GM19397 (cell line): ENCODE measurements around the gene CD93.

Experiments used
- ATAC-seq: cut with Tn5 transposase; IDR thresholded peaks from one replicate; pipeline ENCODE4 v1.9.1; 2021; ENCODE audit warnings: mild to moderate bottlenecking, moderate library complexity; ENCODE audit not compliant: unreplicated experiment

The CD93 gene

DNA sequence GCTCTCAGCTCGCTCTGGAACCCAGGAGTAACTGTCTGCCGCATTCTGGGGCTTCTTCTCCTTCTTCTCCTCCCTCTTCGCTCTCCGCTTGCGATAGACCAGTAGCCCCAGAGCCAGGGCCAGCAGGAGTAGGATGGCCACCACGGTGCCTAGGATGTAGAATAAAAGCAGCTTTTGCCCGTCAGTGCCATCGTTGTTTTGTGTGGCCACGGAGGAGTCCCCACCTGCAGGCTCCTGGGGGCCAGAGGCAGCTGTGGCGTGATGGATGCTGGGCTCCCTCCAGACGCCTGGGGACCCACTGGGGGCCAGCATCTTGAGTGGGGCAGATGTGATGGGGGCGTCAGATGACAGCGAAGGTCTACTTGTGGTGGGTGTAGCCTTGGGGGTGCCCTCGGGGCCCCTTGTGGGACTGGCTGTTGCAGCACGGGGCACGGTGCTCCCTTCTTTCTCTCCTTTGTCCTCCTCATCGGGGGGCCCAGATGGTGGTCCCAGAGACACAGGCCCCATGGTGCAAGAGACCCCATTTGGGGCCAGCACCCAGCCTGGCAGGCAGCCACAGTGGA is 1.8 kb downstream of the CD93 start:
- no peak for ATAC-seq

DNA sequence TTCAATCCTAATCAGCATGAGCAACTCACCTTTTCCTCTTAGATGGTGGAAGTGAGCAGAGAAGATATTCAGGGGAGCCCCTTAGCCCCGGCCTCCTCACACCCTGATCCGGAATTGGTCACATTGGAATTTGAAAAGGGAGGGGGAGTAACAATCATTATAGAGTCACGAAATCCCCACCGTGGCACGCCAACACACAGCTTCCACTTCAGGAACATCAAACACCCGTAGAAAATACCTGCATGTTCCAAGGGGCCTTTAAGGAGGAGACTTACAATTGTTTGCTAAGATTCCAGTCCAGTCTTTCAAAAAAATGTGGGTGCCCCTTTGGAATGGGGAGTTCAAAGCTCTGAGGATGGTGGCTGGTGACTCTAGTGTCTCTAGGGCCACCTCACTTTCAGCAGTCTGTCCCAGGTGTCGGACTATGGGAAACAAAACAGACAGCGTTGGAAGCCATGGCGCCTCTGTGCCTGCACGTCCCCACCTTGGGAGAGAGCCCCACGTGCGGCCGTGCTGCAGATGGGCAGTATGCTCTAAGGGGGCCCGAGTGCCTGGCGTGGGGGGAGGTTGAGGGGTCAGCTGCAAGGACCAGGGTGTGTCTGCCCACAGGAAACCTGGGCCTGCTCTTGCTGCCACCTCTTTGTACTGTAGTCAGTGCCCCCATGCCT is 2.4 kb downstream of the CD93 start:
- ATAC-seq: no peak

DNA sequence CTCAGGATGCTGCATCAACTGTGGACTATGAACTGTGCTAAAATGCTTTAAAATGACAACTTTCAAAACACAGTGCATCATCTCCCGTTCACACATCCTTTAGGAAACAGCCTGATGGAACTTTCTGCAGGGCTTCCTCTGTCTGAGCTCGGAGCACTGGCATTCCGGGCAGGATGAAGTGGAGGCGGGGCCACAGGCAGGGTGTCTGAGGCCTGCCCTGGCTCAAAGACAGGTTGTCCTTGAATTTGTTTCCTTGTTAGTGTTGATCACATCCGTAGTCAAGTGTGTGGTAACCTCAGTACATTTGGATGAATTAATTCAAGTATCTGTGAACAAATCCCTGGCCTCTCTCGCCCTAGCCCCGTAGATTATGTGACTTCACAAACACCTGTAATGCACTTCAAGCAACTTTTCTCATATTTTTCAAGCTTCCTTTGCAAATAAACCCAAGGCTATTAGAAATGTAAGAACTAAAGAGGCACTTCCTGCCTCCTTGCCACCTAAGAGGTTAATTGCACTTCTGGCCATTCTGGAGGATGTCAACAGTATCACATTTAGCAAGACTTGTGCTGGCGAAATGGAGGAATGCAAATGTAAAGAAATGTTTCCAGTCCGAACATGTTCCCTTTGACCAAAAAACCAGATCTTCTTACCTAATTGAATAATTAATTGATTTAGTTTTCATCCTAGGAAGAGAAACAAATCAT is 3.1 kb downstream of the CD93 start:
- ATAC-seq: no peak

DNA sequence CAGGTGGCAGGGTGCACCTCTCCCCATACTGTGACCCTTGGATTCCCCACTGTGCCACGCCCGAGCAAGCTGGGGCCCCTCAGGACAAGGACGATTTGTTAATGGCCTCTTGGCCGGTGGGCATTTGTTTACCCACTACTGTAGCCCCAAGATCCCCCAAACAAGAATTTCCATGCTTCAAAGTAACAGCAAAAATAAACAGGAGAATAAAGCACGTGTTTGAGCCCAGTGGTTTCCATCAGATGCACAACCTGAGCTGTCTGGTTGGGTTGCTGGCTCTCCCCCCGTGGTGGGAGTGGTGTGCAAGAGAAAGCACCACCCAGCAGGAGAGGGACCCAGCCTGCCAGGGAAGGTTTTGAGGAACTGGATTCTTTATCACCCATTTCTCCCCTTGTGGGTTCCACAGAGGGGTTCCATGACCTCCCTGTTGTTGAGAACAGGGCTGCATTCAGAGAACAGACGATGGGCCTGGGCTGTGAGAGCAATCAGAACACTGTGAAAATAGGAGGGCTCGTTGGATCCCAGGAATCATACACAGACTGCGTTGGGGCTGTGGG is 4.8 kb downstream of the CD93 start:
- no peak for ATAC-seq

DNA sequence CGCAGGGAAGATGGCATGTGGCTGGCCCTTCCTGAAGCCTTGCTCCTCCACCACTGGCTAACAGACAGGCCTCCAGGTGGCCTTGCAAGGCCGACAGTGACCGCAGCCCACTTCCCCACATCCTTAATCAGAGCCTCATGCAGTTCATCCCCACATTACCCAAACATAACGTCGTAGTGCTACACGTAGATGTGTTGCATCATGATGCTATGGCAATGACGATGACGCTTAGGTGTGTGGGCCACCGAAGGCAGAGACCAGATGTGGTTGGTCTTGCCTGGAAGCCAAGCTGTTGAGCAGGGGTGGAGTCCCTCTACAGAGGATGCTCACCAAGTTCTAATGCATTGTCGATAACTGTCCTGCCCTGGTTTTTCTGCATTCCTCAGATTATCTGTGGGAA is 5.6 kb downstream of the CD93 start:
- ATAC-seq: no peak

DNA sequence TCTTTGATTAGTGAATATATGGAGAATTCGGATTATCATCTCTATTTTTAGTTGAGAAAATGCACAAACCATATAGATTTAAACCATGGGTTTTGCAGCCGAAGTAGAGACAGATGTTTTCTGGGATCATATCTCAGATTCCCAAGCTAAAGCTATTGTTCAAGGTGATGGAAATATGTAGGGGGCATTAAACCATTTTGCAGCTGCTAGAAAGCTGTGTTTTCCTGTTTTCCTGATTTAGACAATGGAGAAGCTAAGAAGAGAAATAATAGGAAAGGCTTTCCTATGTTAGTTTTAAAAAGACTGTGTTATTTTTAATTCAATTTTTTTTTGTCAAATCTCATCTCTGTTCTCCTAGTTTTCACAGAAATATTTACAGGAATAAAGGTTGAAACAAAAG is 6.2 kb downstream of the CD93 start:
- ATAC-seq: no peak

DNA sequence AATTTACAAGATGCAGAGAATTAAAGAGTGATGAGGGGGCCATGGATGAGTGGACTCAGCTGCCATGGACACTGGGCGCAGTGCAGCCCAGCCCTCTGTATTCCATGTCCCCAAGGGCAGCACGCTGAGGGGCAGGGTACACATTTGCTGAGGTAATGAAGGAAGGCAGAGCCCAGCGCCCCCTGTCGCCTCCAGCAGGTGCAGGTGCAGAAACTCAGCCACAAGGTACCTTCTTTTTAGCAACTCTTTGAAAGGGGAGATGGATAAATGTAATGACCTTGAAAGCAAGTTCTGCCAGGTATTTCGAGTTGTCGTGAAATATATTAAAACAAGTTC is 7.1 kb downstream of the CD93 start:
- ATAC-seq: no peak

DNA sequence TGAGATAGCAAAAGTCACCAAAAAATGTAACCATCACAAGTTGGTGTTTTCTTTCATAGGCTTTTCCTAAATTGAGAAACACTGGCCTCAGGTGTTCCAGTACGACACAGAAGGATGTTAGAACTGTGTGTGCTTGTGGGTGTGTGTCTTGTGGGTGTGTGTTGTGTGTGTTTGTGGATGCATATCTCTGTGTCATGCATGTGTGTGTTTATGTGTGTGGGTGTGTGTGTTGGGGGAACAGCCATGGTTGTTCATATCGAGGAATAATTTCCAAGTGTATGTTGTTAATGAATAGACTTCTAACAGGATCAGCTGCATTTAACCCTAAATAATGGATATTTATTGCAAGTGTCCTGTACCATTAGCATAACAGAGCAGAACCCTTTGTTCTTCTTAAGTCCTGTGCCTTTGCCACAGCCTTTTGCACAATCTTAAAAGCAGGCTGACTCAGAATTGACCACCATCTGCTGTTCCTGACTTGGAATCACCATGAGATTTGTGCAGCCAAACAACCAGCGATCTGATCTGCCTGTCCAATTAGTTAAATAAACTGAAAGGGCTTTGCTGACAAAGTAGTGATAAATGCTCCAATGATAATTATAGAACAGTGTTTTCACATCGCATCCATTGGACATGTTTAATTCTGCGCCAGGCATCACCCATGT is 7.6 kb downstream of the CD93 start:
- ATAC-seq: no peak

DNA sequence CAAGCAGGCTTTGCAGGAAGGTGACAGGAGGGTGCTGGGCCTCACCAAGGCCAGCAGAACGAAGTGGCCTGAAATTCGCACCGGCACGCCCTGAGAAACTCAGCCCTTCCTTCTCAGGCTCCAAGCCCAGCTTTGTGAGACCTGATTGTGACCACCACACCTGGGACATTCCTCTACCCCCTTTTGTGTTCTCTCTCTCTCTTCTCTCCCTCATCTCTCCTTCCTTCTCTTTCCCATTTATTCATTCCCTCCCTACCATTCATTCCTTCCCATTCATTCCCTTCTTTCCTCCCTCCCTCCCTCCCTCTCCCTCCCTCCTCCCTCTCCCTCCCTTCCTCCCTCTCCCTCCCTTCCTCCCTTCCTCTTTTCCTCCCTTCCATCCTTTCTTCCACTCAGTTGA is 8.8 kb downstream of the CD93 start:
- no peak for ATAC-seq

DNA sequence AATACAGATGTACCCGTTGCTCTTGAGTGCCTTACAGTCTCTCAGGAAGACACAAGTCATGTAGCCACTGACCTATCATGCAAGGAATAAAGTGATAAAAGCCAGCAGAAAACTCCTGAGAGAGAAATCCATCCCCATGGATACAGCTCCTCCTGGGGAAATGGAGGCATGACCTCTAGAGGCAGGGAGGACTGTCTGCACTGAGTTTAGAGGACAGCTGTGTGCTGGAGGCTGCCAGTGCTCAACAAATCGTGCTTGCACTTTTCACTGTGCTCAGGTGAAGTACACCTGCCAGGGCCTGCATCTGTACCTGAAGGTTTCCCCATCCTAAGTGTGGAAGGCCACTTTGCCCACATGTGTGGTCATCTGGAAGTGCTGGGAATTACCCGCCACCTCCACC is 12.1 kb downstream of the CD93 start:
- ATAC-seq: no peak

DNA sequence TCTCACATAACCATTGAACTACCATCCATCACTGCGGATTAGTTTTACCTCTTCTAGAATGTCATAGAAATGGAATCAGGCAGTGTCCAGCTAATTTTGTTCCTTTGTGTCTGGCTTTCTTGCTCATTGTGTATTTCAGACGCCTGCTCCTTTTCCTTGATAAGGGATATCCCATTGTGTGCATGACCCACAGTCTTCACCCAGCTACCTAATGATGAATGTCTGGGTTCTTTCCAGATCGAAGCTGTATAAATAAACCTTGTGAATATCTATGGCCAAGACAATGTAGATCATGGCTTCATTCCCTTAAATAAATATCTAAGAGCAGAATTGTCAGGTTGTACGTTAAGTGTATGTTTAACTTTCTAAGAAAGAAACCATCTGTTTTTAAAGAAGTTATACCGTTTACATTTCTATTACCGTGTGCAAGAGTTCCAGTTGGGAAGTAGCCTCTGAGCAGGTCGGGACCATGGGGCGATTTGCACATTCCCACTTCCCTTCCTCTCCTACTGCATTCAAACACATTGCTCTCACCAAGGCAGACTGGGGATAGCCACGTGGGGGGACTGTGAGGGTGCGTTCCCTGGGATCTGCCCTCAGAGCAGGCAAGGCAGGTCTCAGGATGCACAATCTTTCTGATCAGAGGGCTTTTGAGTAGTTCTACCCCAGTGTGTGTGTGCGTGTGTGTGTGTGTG is 13.1 kb downstream of the CD93 start:
- ATAC-seq: no peak

DNA sequence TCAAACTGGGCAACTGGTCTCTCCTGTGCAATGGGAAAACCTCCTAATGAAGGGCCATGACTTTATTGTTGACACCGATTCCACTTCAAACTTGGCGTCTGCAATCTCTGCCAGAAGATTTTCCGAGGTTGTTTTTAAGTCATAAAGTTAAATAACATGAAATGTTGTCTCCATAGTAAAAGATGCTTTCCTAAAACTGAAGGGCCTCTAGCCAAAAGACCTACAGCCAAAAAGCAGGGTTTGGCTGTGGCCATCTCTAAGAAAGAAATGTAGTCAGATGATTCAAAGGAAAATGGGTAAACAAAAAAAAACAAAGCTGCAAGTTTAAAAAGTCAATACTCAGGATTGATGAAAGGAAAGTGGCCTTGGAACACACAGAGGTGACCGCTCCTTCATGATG is 14.1 kb downstream of the CD93 start:
- ATAC-seq: no peak

DNA sequence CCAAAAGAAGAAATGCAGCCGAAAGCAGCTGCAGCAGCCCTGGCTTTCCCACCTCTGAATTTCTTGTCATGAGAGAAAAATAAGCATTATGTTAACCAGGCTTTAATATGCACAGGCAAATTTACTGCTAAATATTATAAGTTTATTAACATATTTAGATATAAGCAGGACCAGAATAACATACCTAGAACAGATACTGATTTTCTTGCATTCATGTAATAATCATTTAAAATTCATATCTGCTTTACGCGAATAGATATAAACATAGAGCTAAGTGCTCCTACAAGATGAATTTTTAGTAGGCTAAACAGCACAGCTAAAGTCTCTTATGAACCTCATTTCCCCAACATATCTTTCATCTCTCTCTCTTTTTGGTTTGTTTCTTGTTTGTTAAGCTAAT is 14.7 kb downstream of the CD93 start:
- no peak for ATAC-seq

DNA sequence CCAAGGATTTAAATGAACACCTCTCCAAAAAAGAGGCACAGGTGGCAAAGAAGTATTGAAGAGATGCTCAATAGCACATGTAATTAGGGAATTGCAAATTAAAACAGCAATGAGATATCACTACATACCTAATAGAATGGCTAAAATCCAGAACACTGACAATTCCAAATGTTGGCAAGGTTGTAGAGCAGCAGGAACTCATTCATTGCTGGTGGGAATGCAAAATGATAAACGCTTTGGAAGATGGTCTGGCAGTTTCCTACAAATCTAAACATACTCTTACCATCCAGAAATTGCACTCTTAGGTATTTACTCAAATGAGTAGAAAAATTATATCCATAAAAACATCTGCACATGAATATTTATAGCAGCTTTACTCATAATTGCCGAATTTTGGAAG is 17.0 kb downstream of the CD93 start:
- ATAC-seq: no peak

DNA sequence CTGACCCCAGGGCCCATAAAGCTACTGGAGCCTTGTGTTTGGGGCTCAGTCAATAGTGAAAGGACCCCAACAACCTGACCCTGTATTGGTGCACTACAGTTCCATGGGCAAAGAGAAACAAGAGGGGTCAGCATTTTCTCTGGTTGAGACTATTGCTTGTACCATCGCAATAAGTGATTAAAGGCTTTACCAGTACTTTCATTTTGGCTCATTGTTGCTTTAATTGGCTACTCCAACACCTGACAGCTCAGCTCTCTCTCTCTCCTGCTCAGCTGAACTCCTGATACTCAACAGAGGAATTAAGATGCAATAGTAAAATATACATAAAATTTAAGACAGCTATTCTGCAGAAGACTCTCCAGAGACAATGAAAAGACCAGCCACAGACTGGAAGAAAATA is 17.8 kb downstream of the CD93 start:
- ATAC-seq: no peak

DNA sequence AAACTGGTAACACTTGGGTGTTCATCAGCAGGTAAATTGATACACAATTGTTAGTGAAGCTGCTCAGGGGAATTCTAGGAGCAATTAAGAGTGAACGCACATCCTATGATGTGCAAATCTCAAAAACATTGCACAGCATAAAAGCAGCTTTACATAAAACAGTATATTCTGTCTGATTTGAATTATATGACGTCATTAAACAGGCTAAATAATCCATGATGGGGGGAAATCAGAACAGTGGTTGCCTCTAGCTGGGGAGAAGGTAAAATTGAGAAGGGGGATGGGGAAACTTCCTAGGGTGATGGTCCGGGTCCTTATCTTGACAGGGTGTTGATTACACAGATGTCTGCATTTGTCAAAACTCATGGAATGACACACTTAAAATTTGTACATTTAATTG is 19.4 kb downstream of the CD93 start:
- no peak for ATAC-seq

DNA sequence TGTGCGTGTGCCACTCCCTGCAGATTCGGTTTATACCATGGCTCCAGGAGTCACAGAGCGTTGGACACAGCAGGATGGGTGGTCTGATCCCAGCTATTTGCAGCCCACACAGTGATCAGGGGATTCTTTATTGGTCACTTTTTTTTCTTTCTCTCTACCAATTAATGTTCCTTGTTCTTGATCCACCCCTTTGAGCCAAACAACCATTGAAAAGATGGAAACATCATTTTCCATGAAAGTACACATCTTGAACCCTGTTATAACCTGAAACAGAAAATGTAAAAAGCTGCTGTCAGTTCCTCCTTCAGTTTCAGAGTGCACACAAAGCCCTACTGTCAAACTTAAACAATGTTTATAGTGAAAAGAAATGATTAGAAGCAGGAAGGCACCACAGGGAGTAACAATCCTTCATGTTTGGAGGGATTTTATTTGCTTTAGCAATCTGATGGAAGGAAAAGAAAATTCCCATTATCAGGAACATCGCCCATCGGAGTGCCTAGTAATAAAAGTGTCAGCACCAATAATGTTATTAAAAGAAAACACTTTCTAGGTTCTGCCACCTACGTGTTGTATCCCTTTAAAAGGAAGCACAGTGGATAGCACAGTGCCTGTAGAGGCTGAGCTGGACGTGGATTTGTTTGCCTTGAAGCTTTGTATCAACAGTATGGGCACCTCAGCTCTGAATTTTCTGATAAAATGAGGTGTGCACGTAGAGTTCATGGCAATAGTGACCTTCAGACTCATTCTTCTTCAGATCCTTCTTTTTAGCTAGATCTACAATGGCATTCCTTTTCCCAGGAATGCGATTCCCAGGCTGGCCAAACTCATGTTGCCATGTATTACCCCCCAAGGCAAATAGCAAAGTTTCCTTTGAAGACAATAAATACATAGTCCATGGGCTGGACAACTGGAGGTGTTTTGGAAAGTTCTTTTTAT is 20.6 kb downstream of the CD93 start:
- no peak for ATAC-seq

DNA sequence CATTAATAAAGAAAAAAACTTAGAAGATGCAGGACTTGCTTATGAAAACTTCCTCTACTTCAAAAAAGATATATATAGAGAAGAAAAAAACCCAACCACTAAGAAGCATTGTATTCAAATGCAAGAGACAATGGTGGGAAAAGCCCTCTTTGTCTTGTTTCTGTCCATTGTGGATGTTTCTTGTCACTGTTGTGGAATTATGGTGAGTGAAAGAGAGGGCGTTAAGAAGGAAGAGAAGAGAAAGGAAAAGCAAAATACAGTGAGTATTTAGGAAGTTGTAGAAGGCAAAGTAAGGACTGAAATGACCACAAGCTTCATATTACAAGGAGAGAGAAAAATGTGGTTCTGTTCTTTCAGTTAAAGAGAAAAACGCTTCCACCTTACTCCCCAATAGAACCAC is 22.5 kb downstream of the CD93 start:
- no peak for ATAC-seq

DNA sequence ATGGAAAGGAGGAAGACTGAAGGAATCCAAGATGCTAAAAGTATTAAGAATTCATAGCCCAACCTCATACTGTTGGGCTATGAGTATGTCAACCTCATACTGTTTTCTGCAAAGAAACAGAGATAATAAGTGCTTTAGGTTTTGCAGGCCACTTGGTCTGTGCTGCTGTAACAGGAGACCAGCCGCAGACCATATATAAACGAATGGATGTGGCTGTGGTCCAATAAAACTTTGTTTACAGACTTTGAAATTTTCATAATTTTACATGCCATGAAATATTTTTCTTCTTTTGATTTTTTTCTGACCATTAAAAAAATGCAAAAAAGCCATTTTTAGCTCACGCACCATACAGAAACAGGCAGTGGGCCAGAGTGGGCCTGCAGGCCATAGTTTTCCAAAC is 23.0 kb downstream of the CD93 start:
- no peak for ATAC-seq

DNA sequence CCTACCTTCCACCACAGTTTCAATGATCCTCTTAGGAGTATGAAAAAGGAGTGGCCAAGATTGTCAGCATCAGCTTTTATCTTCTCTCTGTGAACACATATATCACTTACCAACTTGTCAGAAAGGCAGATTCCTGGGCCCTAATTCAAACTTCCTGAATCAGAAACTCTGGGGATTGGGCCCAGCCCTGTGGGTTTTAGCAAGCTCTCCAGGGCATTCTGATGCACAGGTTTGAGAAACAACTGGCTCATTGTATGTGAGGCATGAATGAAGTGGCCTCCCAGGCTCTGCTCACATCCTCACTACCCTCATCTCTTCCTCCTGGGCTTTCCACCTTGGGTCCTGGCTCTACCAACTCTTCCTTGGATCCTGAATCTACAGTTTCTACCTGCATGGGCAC is 23.5 kb downstream of the CD93 start:
- no peak for ATAC-seq
